ENCODE measurements around the gene SGMS1.
"Not testable (repeated sequence)": the region's sequence is repeated elsewhere in the genome, so short reads cannot be mapped to it uniquely, and the experiment has no call there.

SGMS1 gene

GRCh38 chr10:50355693-50356480, 267.9 kb downstream of the SGMS1 start:
- DNase-seq: not testable (repeated sequence)

DNA sequence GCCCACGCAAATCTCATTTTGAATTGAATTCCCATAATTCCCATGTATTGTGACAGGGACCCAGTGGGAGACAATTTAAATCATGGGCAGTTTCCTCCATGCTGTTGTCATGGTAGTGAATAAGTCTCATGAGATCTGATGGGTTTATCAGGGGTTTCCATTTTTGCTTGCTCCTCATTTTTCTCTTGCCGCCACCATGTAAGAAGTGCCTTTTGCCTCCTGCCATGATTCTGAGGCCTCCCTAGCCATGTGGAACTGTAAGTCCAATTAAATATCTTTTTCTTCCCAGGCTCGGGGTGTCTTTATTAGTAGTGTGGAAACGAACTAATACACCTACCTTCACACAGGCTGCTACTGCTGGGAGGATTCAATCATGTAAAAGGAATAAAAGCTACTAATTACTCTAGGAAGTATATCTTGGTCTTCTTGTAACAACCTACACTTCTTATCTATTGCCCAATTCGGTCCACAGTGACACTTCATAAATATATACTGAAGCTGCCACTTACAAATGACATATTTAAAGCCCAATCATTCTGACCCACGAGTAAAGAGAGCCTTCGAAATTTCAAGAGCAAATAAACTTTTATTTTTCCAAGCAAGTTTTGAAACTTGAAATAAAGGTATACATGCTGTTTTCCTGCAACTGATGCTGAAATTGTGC, 272.1 kb downstream of the SGMS1 start:
- no peak for DNase-seq

- no peak for DNase-seq
Measured at GRCh38 chr10:50350366-50350765, 273.4 kb downstream of the SGMS1 start.

- DNase-seq: no peak
Measured at GRCh38 chr10:50349554-50349953, 274.2 kb downstream of the SGMS1 start.

GRCh38 chr10:50347394-50347802, 276.4 kb downstream of the SGMS1 start:
- DNase-seq: no peak

DNA sequence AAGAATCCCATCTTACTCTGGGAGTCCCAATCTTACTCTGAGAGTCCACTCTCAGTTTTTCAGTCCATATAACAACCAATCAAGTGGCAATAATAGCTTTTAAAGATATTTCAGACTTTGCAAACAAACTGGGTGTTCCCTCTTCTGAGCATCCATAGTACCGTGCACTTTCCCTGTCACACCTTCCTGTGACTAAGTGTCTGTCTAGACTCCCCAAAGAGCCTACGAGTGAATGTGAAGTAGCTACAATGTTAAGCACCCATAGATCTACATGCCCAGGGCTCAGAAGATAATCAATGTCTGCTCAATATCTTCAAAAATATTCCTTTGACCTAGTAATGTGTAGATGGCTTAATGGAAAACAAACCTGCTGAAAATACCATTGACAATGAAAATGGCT, 276.8 kb downstream of the SGMS1 start:
- no peak for DNase-seq

- DNase-seq: no peak
Measured at GRCh38 chr10:50345545-50345944, 278.2 kb downstream of the SGMS1 start.

DNA sequence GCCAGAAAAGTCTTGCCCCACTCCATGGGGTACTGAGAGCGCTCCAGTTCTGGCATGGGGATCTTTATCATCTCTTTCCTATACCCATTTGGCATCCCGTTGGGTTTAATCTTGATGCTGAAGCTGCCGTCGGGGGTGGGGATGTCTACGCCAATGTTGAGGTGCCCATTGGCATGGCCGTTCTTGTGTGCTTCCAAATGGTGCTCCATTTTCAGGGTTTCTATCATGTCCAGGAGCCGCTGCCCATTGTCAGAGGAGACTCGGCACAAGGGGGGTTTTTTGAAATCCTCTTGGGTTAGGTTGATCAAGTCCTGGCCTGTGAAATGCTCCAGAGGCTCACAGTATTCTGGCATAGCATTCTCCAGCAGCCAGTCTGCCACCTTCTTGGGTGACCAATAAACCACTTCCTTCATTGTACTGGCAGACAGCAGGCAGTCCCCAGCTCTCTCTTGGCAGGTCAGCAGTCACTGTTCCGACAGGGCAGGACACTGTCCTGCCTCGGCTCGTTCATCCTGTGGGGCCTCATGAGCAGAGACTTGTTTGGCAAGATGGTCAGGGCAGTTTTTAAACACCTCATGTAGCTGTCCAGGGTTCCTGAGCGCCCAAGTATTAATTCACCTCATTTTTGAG, 279.9 kb downstream of the SGMS1 start:
- no peak for DNase-seq

DNA sequence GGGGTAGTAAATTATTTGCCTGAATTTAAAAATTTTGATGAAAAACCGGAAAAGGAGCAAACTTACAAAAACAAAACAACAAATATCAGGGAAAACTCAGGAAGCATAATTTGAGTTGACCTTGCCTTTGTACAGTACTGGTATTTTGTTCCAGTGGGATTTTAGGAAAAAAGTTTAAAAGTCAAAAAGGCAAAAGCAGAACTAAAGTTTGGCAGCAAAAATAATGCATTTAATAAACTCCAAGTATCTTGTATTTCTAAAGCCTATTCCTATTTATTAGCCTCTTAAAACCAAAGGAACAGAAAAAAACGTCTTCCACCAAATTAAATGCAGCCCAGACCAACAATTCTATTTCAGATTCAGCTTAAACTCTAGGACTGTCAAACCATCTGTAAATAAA, 281.8 kb downstream of the SGMS1 start:
- DNase-seq: no peak

- no peak for DNase-seq
Measured at GRCh38 chr10:50336140-50336539, 287.6 kb downstream of the SGMS1 start.

GRCh38 chr10:50335397-50335796, 288.4 kb downstream of the SGMS1 start:
- no peak for DNase-seq

GRCh38 chr10:50334273-50334672, 289.5 kb downstream of the SGMS1 start:
- no peak for DNase-seq

DNA sequence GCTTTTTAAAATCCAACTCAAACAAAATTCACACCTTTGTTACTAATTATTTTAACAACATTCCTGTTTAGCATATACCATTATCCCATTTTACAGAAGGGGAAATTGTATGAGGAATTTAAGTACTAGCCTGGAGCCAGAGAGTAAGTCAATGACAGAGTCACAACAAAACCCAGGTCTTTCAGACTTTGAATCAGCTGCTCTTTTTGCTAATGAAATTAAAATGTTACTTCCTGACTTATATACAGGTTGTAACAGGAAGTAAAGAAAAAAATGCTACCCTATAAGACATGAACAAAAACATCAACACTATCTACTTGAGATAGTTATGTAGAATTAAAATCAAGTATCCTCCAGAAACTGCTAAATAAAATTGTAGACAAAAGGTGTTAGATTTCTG, 289.9 kb downstream of the SGMS1 start:
- DNase-seq: no peak

DNA sequence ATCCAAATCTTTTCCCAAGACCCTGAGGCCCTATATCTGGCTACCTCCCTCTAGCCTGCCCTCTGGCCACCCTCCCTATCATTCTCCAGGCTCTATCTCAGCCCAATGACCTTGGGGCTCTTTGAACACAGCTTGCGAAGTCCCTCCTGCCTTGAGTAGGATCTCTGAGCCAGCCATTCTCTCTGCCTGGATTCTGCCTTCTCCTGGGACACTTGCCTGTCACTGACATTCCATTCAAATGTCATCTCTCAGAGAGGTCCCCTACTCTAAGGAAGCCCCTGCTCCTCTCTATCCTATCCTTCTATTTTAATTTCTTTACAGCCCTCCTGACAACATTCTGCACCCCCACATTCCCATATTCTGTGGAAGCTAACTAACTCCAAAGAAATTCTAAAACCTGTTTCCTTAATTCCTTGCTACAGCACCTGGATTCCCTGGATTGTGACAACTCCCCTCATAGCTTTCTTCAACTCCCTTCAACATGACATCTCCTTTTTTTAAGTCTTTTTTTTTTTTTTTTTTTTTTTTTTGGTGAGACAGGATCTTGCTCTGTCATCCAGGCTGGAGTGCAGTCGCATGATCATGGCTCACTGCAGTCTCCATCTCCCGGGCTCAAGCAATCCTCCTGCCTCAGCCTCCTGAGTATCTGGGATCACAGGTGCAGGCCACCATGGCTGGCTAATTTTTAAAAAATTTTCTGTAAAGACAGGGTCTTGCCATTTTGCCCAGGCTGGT, 291.5 kb downstream of the SGMS1 start:
- no peak for DNase-seq

DNA sequence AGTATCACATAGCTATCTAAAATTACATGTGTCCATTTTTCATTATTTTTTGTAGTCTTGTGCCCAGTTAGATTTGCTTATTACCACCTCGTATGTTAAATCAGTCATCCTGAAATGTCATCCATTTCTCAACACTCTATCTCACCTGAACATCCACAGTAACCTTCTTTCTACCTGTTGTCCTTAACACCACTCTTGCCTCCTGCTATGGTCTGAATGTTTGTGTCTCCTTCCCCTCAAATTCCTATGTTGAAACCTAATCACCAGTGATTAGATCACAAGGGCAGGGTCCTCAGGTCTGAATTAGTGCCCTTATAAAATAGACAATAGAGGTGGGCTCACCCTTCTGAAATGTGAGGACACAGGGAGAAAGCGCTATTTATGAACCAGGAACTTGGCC, 292.3 kb downstream of the SGMS1 start:
- DNase-seq: no peak

DNA sequence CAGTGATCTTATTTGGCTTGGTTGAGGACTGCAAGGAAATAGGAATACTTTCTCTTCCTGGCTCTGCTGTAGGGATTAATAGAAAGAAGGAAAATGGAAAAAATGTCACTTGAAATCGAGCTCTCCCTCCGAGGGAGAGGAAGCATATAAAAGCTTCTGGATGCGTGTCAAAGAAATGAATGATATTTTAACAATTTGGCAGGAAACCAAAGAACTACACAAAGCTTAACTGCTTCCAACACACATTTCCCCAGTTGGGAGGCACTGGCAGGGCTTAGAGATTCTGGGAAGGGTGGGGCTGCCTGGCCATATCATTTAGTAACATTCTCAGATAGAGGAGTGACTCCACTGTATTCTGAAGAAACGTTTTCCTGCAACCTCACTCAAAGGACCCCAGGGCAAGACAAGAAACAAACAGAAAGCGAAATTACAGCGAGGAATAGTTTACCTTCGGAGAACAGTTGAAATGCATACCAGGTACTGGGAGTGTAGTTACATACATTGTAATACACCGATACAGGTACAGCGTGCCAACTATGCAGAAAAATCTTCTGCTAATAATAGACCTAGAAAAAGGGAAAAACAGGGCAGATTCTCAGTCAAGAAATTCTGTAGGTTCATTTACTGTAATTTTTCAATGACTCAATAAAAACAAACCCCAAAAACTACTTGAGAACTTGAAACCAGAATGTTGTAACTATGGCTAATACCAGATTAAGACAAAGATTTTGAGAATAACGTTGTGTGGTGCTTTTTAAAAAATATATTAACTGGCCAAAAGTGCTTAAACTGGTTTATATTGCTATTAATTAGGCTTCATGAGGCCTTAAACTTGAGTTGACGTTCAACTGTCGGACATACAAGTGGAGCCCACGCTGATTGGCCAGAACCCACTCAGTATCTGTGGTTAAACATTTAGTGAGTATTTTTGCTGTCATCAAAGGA, 296.7 kb downstream of the SGMS1 start:
- DNase-seq: no peak

- no peak for DNase-seq
Measured at GRCh38 chr10:50326172-50326555, 297.6 kb downstream of the SGMS1 start.

DNA sequence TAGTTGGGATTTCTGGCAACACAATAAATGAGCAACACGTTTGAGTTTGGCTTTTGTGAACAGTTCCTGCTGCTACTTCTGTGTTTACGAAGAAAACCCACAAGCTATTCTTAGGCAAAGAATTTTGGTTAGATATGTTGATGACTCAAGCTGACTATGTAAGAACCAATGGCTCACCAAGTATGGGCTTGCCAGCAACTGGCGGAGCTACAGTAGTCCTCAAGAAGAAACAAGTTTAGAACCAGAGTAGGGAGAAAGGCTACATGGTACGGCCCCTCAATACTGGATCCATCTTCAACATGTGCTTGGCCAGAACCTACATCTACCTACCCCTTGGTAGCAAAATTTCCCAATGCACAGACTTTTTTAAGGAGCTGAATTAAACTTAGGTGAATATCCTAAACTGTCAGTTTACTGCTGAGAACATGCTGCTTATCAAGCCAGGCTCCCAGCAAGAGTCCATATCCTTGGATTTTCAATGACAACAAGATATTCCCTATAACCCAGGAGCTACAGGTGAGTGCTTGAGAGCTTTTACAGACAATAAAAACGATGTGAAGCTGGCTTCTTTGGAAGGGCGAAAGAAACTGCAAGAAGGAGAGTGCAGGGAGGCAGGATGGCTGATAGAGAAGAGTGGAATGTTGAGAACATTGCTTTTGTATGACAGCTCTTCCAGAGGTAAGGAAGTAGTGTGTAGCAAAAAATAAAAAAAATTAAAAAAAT, 298.1 kb downstream of the SGMS1 start:
- DNase-seq: no peak

DNA sequence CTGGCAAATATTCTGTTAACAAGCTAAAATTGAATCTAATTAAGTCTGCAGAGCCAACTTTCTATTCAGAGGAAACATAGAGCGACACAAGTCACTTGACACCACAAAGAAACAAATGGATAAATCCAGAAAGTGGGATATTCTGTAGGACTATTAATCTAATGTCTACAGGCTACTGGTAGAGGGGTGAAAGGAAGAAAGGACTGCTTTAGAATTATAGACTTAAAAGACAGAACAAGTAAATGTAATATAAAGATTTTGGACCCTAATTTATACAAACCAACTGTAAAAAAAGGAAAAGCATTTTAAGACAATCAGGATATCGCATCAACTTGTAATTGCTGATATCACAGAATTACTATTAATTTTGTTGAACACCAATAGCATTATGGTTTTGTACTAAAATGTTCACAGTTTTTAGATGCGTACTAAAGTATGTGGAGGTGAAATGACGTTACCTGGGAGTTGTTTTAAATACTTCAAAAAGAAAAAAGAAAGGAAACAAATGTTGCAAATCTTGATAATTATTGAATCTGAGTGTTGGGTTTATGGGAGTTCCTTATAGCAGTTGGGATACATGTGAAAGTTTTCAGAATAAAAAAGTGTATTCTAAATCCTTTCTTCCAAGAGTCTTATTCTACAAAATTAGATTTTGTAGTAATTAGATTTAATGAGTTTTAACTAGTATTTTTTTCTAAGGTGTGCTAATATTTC, 298.9 kb downstream of the SGMS1 start:
- no peak for DNase-seq

GRCh38 chr10:50324046-50324445, 299.7 kb downstream of the SGMS1 start:
- no peak for DNase-seq

DNA sequence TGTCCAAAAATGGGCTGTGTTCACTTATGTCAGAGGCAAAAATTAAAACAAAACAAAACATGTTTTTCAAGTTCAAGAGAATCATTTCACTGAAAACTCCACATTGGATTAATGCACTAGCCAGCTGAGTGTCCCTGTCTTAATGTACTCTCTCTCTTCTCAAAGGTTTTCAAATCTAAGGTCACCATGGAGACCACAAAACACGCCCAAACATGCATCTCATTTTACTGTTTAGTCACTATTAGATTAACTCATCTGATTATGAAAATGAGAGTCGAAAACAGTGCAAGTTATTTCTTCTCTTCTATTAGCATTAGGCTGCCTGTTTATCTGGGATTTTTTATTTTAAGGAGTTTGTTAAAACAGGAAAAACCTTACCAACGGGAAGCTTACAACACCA, 301.7 kb downstream of the SGMS1 start:
- DNase-seq: no peak
